H1 (cell line): ENCODE data around the gene BORCS6. TPM values are rescaled to one million over a fixed set of nuclear protein-coding genes. Genes with fewer than 3 reads are reported as not detected.

Experiments used
- CTCF ChIA-PET: fragments of 300-600 bp; sonication (Branson Sonifier 250); formaldehyde crosslinking; loops from one replicate; lab custom pipeline; 2021; ENCODE audit not compliant: partially characterized antibody; lab: Charles Lee
- POLR2A ChIA-PET: fragments of 300-600 bp; sonication (Branson Sonifier 250); formaldehyde crosslinking; loops from one replicate; lab custom pipeline; 2021; ENCODE audit warnings: inconsistent platforms; ENCODE audit not compliant: partially characterized antibody; lab: Charles Lee
- DNase-seq, 2 experiments: peaks; one replicate each; pipeline versions ENCODE4 v3.0.0 to v3.0.0-alpha.2; 2010 to 2022; ENCODE audit warnings: low spot score in 2 of 2, low read depth in 1 of 2, mixed read lengths in 1 of 2
- FAIRE-seq: peaks from 2 replicates; lab custom pipeline; 2011; peaks lifted over from hg19 to GRCh38; lab: Jason Lieb, UNC
- H2AFZ ChIP-seq: 2 replicates; pipeline ENCODE4 v1.8.1; 2012; ENCODE audit warnings: low read length, inconsistent platforms
- H2AK5ac ChIP-seq: 2 replicates; pipeline ENCODE4 v1.6.1; 2013; ENCODE audit warnings: low read depth, low read length
- H2BK120ac ChIP-seq: replicated peaks from 2 replicates; pipeline ENCODE3; 2013; ENCODE audit warnings: low read depth, low read length, inconsistent platforms
- H2BK12ac ChIP-seq: 2 replicates; pipeline ENCODE4 v1.6.1; 2013; ENCODE audit warnings: low read depth, low read length
- H2BK15ac ChIP-seq: 2 replicates; pipeline ENCODE4 v1.6.1; 2013; ENCODE audit warnings: low read length
- H2BK20ac ChIP-seq: 2 replicates; pipeline ENCODE4 v1.6.1; 2013; ENCODE audit warnings: low read length
- H2BK5ac ChIP-seq: 2 replicates; pipeline ENCODE4 v1.6.1; 2013; ENCODE audit warnings: low read depth, low read length
- H3K14ac ChIP-seq: 2 replicates; pipeline ENCODE4 v1.6.1; 2013; ENCODE audit warnings: inconsistent platforms; ENCODE audit not compliant: insufficient read length
- H3K18ac ChIP-seq: 2 replicates; pipeline ENCODE4 v1.6.1; 2013; ENCODE audit warnings: low read length; ENCODE audit errors: extremely low read depth
- H3K23ac ChIP-seq: 2 replicates; pipeline ENCODE4 v1.6.1; 2013; ENCODE audit warnings: inconsistent platforms; ENCODE audit not compliant: insufficient read length
- H3K23me2 ChIP-seq: 2 replicates; pipeline ENCODE4 v1.6.1; 2013; ENCODE audit warnings: low read depth, low read length
- H3K27ac ChIP-seq: 2 replicates; pipeline ENCODE4 v1.6.1; 2011; ENCODE audit warnings: low read depth, low read length, inconsistent platforms
- H3K27me3 ChIP-seq, 4 experiments: replicated peaks in 1 of 4; 1 replicate in 1 of 4; 2 replicates in 3 of 4; pipeline versions ENCODE4 v1.6.1 to v1.8.1; 2011 to 2013; ENCODE audit warnings: low read length in 3 of 4, mild to moderate bottlenecking in 3 of 4, inconsistent platforms in 2 of 4, mixed read lengths in 2 of 4, moderate library complexity in 1 of 4; ENCODE audit not compliant: control insufficient read depth in 3 of 4, insufficient read depth in 3 of 4; ENCODE audit errors: extremely low read depth in 1 of 4
- H3K36me3 ChIP-seq, 4 experiments: 2 replicates each; pipeline versions ENCODE4 v1.6.1 to v1.8.1; 2011 to 2013; ENCODE audit warnings: mild to moderate bottlenecking in 4 of 4, low read length in 3 of 4, moderate library complexity in 2 of 4, control low read depth in 1 of 4, inconsistent platforms in 1 of 4; ENCODE audit not compliant: insufficient read depth in 4 of 4, control insufficient read depth in 2 of 4
- H3K4ac ChIP-seq: replicated peaks from 2 replicates; pipeline ENCODE3; 2013; ENCODE audit warnings: low read length, low read depth, mixed read lengths, inconsistent platforms; ENCODE audit not compliant: insufficient read length
- H3K4me1 ChIP-seq, 4 experiments: replicated peaks in 1 of 4; 1 replicate in 1 of 4; 2 replicates in 3 of 4; pipeline versions ENCODE4 v1.6.1 to v1.8.1; 2011 to 2013; ENCODE audit warnings: low read length in 3 of 4, inconsistent platforms in 2 of 4, mixed read lengths in 1 of 4; ENCODE audit not compliant: insufficient read depth in 4 of 4, control insufficient read depth in 3 of 4
- H3K4me2 ChIP-seq, 2 experiments: 2 replicates each; pipeline versions ENCODE4 v1.6.1 to v1.8.1; 2011 to 2013; ENCODE audit warnings: low read depth in 2 of 2, low read length in 2 of 2, control low read depth in 1 of 2, inconsistent platforms in 1 of 2, mild to moderate bottlenecking in 1 of 2; ENCODE audit not compliant: insufficient read depth in 1 of 2
- H3K4me3 ChIP-seq, 4 experiments: fragments of 200-600, 300-600 bp in 1 of 4; sonication (generic), shearing (Covaris generic), sonication (Bioruptor Twin) in 1 of 4; 2 replicates each; pipeline versions ENCODE4 v1.5.1 to v1.8.1; 2011 to 2016; ENCODE audit warnings: low read length in 4 of 4, low read depth in 3 of 4, control low read depth in 2 of 4, inconsistent platforms in 2 of 4, mild to moderate bottlenecking in 2 of 4, mixed read lengths in 1 of 4, moderate library complexity in 1 of 4; ENCODE audit not compliant: insufficient read depth in 2 of 4; ENCODE audit errors: extremely low read depth in 1 of 4
- H3K56ac ChIP-seq: replicated peaks from 2 replicates; pipeline ENCODE3; 2013; ENCODE audit warnings: low read depth, mild to moderate bottlenecking, mixed read lengths, low read length, inconsistent platforms; ENCODE audit not compliant: insufficient read length
- H3K79me1 ChIP-seq: 2 replicates; pipeline ENCODE4 v1.6.1; 2013; ENCODE audit warnings: low read depth, low read length, control low read depth
- H3K79me2 ChIP-seq, 2 experiments: 2 replicates each; pipeline versions ENCODE4 v1.6.1 to v1.8.1; 2012 to 2013; ENCODE audit warnings: low read length in 2 of 2, mild to moderate bottlenecking in 2 of 2, inconsistent platforms in 1 of 2; ENCODE audit not compliant: insufficient read depth in 2 of 2, control insufficient read depth in 1 of 2
- H3K9ac ChIP-seq, 4 experiments: replicated peaks in 1 of 4; 1 replicate in 1 of 4; 2 replicates in 3 of 4; pipeline versions ENCODE4 v1.6.1 to v1.8.1; 2011 to 2013; ENCODE audit warnings: low read depth in 3 of 4, low read length in 3 of 4, control low read depth in 2 of 4, mild to moderate bottlenecking in 2 of 4, moderate library complexity in 2 of 4, inconsistent platforms in 1 of 4; ENCODE audit errors: extremely low read depth in 1 of 4
- H3K9me3 ChIP-seq, 2 experiments: 2 replicates each; pipeline versions ENCODE4 v1.6.1 to v1.8.1; 2012 to 2013; ENCODE audit warnings: mild to moderate bottlenecking in 2 of 2, moderate library complexity in 2 of 2, control low read depth in 1 of 2, inconsistent platforms in 1 of 2, low read depth in 1 of 2, low read length in 1 of 2, mixed read lengths in 1 of 2; ENCODE audit not compliant: insufficient read depth in 2 of 2
- H4K20me1 ChIP-seq, 2 experiments: replicated peaks in 1 of 2; 2 replicates each; pipeline versions ENCODE3 to v1.8.1; 2011 to 2013; ENCODE audit warnings: inconsistent platforms in 2 of 2, low read length in 2 of 2, mild to moderate bottlenecking in 1 of 2; ENCODE audit not compliant: insufficient read depth in 2 of 2, control insufficient read depth in 1 of 2
- H4K5ac ChIP-seq: 2 replicates; pipeline ENCODE4 v1.6.1; 2013; ENCODE audit warnings: low read length, low read depth, mixed read lengths, inconsistent platforms; ENCODE audit not compliant: insufficient read length
- H4K8ac ChIP-seq: 2 replicates; pipeline ENCODE4 v1.8.0; 2013; ENCODE audit warnings: mild to moderate bottlenecking, moderate library complexity, low read length, inconsistent platforms; ENCODE audit not compliant: insufficient read depth; ENCODE audit errors: extremely low read depth
- H4K91ac ChIP-seq: replicated peaks from 2 replicates; pipeline ENCODE3; 2013; ENCODE audit warnings: low read length, mixed read lengths, inconsistent platforms; ENCODE audit not compliant: insufficient read length
- EGR1 ChIP-seq: IDR thresholded peaks from 2 replicates; pipeline ENCODE4 v1.6.1; 2011; ENCODE audit warnings: low read depth, low read length, borderline replicate concordance
- EZH2 ChIP-seq: fragments of 200-600 bp; sonication (generic); IDR thresholded peaks from 2 replicates; pipeline ENCODE4 v1.7.1; 2012; ENCODE audit warnings: low read depth, mild to moderate bottlenecking, moderate library complexity, low read length, inconsistent platforms; ENCODE audit not compliant: severe bottlenecking
- FOSL1 ChIP-seq: IDR thresholded peaks from 2 replicates; pipeline ENCODE4 v1.6.1; 2011; ENCODE audit warnings: mild to moderate bottlenecking, low read depth, low read length, moderate library complexity; ENCODE audit not compliant: insufficient read depth
- YY1 ChIP-seq: IDR thresholded peaks from 2 replicates; pipeline ENCODE4 v1.6.1; 2011; ENCODE audit warnings: low read depth, mild to moderate bottlenecking, low read length
- WGBS, 2 experiments: shearing (Covaris generic) in 1 of 2; methylation state at CpG; one replicate each; pipeline versions ENCODE4 v1.1.6 to v1.1.7; 2013 to 2015; ENCODE audit warnings: low lambda C conversion rate in 2 of 2, mixed read lengths in 2 of 2, inconsistent platforms in 1 of 2, low coverage in 1 of 2, missing lambda C conversion rate in 1 of 2; ENCODE audit not compliant: insufficient replicate concordance in 2 of 2, insufficient coverage in 1 of 2, insufficient read length in 1 of 2; ENCODE audit errors: extremely low coverage in 1 of 2, missing lambda C conversion rate in 1 of 2; 5-methylcytosine and 5-hydroxymethylcytosine counted together
- polyA plus RNA-seq, 7 experiments: library from polyadenylated mRNA; depleted of rRNA in 3 of 7; stranded (reverse) in 5 of 7; unstranded in 2 of 7; fragments of >200 nt in 5 of 7; fragments of 200-250 nt in 2 of 7; gene quantifications; 1 replicate in 5 of 7; 2 replicates in 1 of 7; 4 replicates in 1 of 7; pipeline versions ENCODE4 v1.2.1 to v1.2.3, GENCODE V29; 2011 to 2013; ENCODE audit warnings: missing spikeins in 2 of 7, mixed read lengths in 2 of 7
- total RNA-seq: library from RNA; stranded (reverse); fragmentation: NEBNext Ultra II Directional; extraction: Animal tissue kit (Norgen Biotek cat#: 25700); gene quantifications from 2 replicates; pipeline ENCODE4 v1.2.1, GENCODE V29; 2021

Gene BORCS6
- total and polyA plus RNA-seq, 2 of the 8 experiments (the other 6 are each of a cell fraction or from before 2014, with no cell fraction given) = 3.3 to 3.6 TPM

- Histone ChIP-seq H3K23me2 (peaks cover 9% of the 10 kb centered on the region), H3K4me2 (no peak overlapping the region), H3K4ac (no peak overlapping the region), H3K23ac (no peak overlapping the region), H3K18ac (no peak overlapping the region), H3K27me3 (peaks cover 0 to 7% (median 2%) of the 10 kb centered on the region in 4 experiments; a peak in 4 of 7 replicates), H2BK15ac (no peak overlapping the region), H3K56ac (no peak overlapping the region), H3K36me3 (peaks cover 3 to 30% (median 24%) of the 10 kb centered on the region in 4 experiments), H2AK5ac (no peak overlapping the region), H2AFZ (no peak overlapping the region), H4K8ac (0 out of 2 replicates have a peak overlapping the region, but pooled peaks have one; percentile 63), H2BK120ac (no peak overlapping the region), H3K79me1 (no peaks in the 10 kb centered on the region), H3K27ac (no peak overlapping the region), H2BK20ac (no peak overlapping the region), H2BK5ac (no peak overlapping the region), H4K20me1 (peaks cover 2 to 10% of the 10 kb centered on the region in 2 experiments), H3K4me1 (peaks cover 0 to 5% (median 3%) of the 10 kb centered on the region in 4 experiments; a peak in 2 of 7 replicates), H3K4me3 (no peak overlapping the region), H3K9ac (no peak overlapping the region), H3K14ac (no peak overlapping the region), H3K9me3 (no peaks in the 10 kb centered on the region), H3K79me2 (no peaks in the 10 kb centered on the region), H2BK12ac (no peak overlapping the region), H4K5ac (no peak overlapping the region), H4K91ac (no peak overlapping the region)
- TF ChIP-seq YY1 (no peak), EGR1 (no peak), EZH2 (no peak), FOSL1 (no peak)
- DNase-seq (no peak), FAIRE-seq (no peak)
- WGBS, 2 experiments = 91% methylated on average over 11 of the region's 11 CpGs; no CpG with 5 or more reads in 1 of the 2 experiments
- ChIA-PET POLR2A (interaction anchor here (1.1 to 10.3 kb wide), 5 partner anchors 8 to 86 kb away, joined by 3 to 76 read pairs (median 8); partner anchors contain the start of gene PER1), CTCF (interaction anchor here (0.6 to 14.1 kb wide), 8 partner anchors 8 to 84 kb away, joined by 3 to 133 read pairs (median 5); partner anchors contain the start of gene VAMP2)
Measured at GRCh38 chr17:8141741-8142140, 48.2 kb downstream of the BORCS6 start.
